DMS153 treated with DMSO at 0.1 percent for 48 hours (cell line): ENCODE data around the gene SCART1.
"Not testable (repeated sequence)": the region's sequence is repeated elsewhere in the genome, so short reads cannot be mapped to it uniquely, and the experiment has no call there.

ENCODE experiments used
- DNase-seq: peaks from one replicate; lab custom pipeline; 2025; ENCODE audit not compliant: unreplicated experiment; lab: John Stamatoyannopoulos, UW

SCART1 gene

DNA sequence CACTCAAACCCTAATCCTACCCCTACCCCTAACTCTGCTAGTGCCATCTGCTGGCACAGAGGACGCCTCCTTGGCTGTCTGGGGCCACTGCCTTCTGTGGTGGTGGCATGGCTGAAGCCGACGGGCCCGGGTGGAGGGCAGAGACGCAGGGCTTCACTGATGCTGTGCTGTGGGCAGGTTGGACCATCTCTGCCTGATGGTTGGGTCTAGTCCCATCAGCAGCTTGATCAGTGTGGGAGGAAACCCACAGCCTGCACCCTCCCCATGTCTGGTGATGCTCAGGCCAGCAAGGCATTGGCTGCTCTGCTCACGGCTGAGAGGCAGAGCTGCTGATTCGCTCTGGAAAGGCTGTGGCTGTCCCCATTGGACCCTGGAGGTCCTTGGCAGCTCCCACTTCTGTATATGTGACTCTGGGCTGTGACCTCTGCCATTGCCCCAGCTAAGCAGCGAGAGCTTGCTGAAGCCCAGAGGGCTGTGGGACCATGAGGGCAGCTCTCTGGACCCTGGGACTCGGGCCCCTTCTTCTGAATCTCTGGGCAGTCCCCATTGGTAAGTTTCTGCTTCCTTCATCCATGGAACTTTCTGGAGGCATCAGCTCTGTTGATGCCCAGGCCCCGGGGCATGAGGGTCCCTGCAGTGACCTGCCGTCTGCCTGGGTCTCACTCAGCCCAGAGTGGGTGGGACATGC lies at the start of gene SCART1:
TSS of gene SCART1 (plus strand) at position 430 of the 688 bp plus-strand sequence. CDS start at position 483, 53 bp downstream.
- DNase-seq, result no peak

DNA sequence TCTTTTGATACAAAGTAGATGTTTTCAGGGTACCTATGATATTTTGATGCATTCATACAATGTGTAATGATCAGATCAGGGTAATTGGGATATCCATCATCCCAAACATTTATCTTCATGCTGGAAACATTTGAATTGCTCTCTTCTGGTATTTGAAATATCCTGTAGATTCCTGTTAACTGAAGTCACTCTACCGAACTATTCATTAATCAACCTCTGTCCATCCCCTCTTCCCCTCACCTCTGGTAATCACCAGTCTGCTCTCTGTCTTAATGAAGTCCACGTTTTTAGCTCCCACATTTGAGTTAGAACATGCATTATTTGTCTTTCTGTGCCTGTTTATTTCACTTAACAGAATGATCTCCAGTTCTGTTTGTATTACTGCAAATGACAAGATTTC lies 48.5 kb upstream of the SCART1 start:
- no peak for DNase-seq

DNA sequence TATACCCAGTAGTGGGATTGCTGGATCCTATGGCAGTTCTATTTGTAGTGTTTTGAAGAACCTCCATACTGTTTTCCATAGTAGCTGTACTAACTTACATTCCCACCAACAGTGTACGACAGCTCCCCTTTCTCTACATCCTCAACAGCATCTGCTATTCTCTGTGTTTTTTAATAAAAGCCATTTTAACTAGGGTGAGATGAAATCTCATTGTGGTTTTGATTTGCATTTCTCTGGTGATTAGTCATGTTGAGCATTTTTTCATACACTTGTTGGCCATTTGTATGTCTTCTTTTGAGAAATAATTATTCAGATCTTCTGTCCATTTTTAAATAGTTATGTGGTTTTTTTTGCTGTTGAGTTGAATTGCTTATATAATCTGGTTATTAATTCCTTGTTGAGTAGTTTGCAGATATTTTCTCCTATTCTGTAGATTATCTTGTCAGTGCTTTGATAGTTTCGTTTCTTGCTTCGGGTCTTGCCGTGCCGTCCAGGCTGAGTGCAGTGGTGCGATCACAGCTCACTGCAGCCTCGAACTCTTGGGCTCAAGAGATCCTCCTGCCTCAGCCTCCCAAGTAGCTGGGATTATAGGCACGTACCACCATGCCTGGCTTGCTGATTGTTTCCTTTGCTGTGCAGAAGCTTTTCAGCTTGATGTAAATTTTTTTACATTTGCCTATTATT lies 47.8 kb upstream of the SCART1 start:
- no peak for DNase-seq

DNA sequence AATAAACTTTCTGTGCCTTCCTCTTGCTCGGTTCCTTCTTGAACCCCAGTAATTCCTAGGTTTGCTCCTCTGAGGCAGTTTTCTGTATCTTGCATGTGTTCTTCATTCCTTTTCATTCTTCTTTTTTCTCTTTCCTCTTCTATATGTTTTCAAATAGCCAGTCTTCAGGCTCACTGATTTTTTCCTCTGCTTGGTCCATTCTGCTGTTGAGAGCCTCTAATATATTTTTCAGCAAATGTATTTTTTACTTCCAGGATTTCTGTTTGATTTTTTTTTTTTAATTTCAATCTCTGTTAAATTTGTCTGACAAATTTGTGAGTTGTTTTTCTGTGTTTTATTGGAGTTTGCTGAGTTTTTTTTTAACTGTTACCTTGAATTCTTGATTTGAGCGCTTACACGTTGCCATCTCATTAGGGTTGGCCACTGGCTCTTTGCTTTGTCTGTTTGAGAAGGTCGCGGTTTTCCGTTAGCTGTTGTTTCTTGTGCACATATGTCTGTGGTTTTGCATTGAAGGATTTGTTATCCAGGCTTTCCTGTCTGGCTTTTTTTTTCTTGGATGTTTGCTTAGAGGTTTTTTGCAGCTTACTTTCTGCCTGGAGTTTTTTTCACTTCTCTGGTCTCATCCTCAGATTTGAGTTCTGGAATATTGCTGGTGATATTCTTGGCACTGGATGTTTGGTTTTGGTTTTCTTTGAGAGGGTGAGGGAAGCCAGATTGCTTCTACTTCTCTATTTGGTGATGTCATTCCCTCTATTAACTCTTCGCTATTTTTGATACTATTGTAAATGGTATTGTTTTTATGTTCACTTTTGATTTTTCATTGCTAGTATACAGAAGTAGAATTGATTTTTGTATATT lies 42.0 kb upstream of the SCART1 start:
- DNase-seq, result no peak

DNA sequence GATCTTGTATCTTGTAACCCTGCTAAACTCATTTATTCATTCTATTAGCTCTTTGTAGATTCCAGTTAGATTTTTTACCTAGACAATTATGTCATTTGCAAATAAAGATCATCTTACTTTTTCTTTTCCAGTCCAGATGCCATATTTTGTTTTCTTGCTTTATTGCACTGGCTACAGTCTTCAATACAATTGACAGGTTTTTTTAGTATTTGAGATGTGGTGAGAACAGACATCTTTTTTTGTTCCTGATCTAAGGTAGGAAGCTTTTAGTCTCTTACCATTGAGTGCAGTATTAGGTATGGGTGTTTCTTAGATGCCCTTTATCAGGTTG lies 41.4 kb upstream of the SCART1 start:
- DNase-seq, result no peak

DNA sequence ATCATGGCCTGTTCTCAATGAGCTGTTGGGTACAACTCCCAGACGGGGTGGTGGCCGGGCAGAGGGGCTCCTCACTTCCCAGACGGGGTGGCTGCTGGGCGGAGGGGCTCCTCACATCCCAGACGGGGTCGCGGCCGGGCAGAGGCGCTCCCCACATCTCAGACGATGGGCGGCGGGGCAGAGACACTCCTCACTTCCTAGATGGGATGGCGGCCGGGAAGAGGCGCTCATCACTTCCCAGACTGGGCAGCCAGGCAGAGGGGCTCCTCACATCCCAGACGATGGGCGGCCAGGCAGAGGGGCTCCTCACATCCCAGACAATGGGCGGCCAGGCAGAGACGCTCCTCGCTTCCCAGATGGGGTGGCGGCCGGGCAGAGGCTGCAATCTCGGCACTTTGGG lies 39.3 kb upstream of the SCART1 start:
- not testable (repeated sequence) for DNase-seq

DNA sequence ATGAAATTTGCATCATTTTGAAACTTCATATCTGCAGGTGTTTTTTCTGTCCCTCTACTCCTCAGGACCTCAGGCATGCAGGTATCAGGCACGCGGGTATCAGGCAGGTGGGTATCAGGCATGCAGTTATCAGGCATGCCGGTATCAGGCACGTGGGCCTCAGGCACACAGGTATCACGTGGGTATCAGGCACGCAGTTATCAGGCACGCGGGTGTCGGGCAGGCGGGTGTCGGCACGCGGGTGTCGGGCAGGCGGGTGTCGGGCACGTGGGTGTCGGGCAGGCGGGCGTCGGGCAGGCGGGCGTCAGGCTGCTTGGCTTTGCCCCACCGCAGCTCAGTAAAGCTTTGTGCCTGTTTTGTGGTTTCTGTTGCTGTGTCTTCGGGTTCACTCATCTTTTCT lies 38.0 kb upstream of the SCART1 start:
- DNase-seq, result no peak

DNA sequence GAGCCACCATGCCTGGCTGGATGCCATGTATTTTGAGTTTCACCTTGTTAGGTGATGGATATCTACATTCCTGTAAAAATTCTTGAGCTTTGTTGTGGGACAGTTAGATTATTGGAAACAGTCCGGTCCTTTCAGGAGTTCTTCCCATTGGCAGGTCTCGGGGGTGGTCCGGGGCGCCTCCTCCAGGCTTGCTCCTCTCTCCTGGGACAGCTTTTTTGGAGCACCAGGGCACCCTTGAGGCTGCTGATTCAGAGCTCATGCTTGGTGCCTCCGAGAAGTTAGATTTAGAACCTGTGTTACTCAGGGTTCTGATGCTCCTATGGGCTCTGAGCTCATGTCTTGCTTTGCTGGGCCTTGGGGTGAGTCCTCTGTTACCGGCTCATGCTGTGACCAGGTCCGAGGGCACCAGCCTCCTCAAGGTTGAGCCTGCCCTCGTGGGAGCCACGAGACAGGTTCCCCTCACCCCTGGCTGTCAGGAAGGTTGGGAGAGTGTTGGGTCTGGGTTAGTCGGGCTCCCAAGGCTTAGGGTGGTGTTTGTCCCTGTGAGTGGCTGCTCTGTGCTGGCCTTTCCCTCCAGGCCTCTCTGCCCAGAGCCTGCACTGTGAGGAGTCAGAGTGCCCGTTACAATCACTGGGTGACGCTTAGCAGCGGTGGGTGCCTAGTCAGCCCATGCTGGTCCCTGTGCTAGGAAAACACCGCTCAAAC lies 35.3 kb upstream of the SCART1 start:
- DNase-seq, result no peak

DNA sequence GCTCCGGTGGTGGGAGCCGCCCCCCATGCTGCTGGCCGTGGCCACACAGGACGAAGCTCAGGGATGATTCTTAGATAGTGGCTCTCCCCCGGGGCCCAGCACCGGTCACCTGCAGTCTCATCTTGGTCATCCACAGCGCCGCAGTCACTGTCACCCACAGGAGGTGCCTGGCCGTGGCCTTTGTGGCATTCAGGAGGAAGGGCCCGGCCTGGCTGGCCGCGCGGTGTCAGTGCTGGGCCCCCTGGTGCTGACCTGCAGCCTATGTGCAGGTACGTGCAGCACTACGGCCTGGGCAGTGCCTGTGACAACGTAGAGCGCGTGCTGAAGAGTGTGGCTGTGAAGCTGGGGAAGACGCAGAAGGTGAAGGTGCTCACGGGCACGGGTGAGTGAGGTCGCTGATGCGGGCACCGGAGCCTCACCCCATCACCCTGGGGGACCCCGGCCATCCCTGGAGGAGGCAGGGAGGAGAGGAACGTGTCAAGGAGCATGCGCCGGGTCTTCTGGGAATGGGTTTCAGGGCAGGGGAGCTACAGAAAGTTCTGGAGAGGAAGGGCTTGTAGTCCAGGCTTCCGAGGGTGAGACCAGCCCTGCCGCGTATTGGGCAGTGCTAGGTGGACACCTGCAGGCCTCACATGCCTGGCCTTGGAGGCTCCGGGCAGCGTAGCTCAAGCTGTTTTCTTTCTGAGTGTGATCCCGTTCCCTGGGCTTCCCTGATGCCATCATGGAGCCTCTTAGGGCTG lies 34.4 kb upstream of the SCART1 start:
- no peak for DNase-seq

DNA sequence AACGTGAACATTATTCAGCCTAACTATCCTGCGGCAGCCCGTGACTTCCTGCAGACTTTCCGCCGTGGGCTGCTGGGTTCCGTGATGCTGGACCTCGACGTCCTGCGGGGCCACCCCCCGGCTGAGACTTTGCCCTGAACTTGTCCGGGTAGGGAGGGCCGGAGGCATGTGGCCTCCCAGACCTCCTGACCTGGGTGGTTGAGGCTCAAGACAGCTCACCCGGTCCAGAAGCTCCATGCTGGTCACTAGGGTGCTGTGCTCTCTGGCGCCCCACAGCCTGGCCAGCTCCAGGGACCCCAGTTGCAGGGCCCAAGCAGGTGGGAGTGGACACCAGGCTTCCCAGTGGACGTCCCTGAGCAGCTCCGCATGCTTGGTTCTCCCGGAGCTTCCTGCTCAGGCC lies 33.7 kb upstream of the SCART1 start:
- DNase-seq, result no peak

DNA sequence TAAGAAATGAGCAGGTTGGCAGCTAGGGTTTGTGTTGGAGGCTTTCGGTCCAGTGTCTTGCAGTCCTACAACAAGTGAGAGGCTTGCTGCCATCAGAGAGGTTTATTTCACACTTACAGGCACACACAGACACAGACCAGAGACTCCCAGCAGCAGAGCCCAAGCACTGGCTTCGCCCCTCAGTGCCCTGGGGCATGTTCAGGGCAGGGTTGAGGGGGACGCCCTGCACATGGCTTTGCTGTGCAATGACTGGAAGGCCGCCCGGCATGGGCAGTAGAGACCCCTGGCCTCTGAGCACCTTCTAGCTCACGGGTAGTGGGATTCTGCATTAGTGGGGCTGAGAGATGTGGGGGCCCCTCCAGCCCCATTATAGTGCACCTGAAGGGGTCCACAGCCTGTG lies 33.2 kb upstream of the SCART1 start:
- no peak for DNase-seq

DNA sequence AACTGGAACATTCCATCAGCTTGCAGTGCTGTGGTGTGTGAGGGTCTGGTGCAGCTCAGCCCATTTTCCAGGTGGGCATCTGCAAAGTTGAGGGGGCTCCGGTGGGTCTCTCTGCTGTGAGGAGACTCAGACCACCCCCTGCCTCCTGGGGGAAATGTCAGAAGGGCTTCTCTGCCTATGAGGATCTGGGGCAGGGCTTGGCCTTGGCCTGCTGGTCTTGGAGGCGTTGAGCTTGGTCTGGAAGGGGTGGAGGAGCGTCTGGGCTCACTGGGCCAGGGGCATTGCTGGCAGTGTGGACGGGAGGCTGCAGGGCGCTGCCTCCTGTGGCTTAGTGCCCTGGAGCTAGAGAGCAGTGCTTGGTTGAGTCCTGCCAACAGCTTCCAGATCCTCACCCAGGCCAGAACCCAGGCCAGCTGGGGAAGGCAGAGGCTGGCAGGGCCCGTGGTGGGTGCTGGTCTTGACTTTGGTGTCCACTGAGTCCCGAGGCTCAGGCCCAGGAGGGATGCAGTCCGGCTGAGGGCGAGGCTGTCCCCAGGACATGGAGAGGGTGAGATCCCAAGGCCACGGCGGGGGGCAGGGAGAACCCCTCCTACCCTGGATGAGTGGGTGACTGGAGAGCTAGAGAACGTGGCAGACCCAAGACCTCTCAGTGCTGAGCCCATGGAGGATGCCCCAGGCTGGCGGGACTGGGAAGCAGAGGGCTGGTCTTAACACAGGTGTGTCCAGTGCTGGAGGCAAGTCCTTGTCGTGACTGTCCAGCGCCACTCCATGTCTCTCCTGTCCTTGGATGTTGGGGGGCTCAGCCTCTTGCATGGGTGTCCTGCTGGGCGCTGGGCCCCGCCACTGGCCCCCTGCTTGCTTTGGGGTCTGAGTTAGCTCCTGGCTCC lies 32.2 kb upstream of the SCART1 start:
- DNase-seq, result no peak

DNA sequence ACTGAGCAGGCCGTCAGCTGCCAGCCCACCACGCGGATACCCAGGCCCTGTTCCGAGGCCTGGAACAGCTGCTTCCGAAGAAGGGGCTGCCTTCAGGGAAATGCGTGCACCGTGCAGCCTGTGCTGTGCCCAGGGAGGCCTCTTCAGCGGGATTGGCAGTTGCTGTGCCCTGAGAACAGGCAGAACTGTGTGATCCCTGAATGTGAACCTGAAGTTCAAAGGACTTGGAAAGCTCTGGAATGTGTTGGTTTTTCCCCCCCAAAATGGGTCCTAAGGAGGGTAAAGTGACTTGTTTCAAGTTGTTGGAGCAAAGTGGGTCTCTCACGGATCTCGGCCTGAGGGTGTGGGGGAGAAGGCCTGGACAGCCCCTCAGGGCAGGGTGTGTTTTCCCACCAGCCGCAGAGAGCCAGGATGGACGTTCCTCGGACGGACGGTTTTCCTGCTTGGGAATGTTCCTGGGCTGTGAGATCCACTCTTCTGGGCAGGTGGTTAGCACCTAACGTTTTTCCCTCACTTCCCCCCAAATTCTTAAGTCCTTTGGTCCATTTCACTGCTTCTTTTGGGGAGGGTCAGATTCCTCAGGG lies 31.4 kb upstream of the SCART1 start:
- no peak for DNase-seq

DNA sequence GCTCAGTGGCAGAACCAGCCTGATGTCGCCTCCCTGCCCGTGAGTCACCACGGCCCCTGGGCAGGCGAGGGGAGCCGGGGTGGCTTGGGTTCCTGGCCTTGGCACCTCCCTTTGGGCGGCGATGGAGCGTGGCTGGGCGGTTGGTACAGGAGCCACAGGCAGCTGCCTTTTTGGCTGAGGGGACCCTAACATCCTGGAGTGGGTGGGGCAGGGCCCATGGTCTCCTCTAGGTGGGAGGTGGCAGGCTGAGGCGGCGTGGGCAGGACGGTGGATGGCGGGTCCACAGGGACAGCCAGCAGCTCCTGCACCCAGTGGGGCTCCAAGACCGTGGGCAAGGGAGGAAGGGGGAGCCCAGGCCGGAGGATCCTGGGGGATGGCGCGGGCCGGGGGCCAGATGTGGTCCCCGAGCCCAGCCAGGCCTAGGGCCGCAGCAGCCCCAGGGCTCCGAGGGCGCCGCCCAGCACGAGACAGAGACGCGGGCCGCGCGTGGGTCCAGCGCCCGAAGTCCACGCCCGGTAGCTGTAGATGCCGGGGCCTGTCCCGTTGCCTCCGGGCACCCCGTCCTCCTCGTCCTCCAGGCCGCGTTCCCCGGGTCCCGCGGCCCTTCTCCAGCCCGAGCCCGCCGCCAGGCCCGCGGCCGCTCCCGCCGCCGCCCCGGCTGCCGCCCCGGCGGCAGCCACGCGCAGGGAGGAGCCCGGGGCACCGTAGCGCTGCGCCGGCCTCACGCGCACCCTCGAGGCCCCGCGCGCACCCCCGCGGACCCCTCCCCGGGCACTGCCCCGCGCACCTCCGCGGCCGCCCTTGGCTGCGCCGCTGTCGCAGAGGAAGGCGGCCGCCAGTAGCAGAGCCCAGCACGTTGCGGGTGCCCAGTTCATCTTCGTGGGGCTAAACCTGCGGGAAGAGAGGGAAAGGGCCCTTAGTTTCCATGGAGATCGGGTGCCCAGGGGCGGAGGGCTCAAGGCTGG lies 30.7 kb upstream of the SCART1 start:
- DNase-seq, result no peak

DNA sequence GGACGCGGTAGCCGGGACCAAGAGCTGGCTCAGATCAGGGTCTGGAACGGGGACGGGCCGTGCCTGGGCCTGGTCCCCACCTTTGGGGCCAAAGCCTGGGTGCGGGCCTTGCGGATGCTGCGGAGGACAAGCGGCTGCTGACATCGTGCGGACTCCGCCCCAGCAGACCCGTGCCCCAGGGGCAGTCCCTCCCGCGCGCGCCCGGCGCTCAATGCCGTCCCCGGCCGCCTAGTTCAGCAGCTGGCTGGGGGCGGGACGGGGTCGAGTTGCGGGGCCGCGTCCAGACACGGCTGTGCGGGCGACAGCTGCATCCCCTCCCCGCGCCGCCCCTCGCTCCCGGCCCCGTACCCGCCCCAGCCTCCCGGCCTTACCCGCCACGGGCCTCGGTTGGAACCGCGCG lies 29.6 kb upstream of the SCART1 start:
- not testable (repeated sequence) for DNase-seq

DNA sequence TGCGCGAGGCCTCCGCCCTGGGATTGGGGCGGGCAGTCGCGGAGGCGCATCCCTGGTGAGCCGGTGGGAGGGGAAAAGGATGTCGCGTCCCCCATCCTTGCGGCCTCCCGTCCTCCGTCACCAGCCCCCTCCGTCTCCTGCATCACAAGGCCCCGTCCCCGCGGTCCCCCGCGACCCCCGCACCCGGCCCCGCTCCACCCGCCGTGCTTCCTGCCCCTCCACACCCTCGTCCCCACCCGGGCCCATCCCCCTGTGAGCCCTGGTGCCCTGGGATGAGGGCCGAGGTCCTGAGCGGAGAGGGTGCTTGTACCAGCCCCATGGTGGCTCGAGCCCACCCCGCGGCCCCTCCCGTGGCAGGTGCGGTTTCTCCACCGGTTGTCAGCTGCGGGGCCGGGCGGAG lies 29.1 kb upstream of the SCART1 start, which contains the start of gene SPRN:
TSS of gene SPRN (minus strand) at position 25 of the 400 bp plus-strand sequence. CDS start 944 bp downstream, outside the sequence.
- not testable (repeated sequence) for DNase-seq

DNA sequence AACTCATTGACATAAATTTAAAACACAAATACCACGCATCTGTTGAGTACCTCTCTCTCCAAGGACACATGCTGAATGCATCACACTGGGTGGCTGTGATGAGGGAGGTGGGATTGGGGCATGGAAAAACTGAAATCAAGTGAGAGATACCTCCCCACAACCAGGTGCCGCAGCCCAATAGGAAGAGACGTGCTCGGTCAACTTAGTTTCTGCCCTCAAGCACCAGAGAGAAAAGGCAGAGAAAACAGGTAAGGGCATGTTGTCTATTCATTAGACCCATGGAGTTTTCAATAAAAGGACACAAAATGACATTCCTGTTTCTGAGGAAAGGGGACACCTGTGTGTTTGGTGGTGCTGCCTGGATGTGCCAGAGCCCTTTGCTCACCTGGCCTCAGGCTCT lies 24.2 kb upstream of the SCART1 start:
- DNase-seq, result not testable (repeated sequence)
